MM.1S (cell line): ENCODE data around the gene PTGIS.

Source experiments
- DNase-seq: peaks from one replicate; pipeline ENCODE4 v3.0.0-alpha.2; 2015
- H2AFZ ChIP-seq: fragments of 300-600 bp; sonication (generic); 2 replicates; pipeline ENCODE4 v1.6.0; 2016; ENCODE audit warnings: antibody characterized with exemption, low read length
- H3F3A ChIP-seq: fragments of 300-600 bp; sonication (generic); 2 replicates; pipeline ENCODE4 v1.6.1; 2016; ENCODE audit warnings: mild to moderate bottlenecking, antibody characterized with exemption, low read length, moderate library complexity, mixed read lengths; ENCODE audit not compliant: insufficient read depth
- H3K27ac ChIP-seq: fragments of 300-600 bp; sonication (generic); 2 replicates; pipeline ENCODE4 v1.5.1; 2016; ENCODE audit warnings: mild to moderate bottlenecking, low read length
- H3K27me3 ChIP-seq: fragments of 300-600 bp; sonication (generic); replicated peaks from 2 replicates; pipeline ENCODE4 v1.6.0; 2016; ENCODE audit warnings: low read length; ENCODE audit not compliant: insufficient read depth
- H3K36me3 ChIP-seq: fragments of 300-600 bp; sonication (generic); replicated peaks from 2 replicates; pipeline ENCODE4 v1.6.1; 2016; ENCODE audit warnings: mild to moderate bottlenecking, low read length, mixed read lengths; ENCODE audit not compliant: insufficient read depth
- H3K4me1 ChIP-seq: fragments of 300-600 bp; sonication (generic); 2 replicates; pipeline ENCODE4 v1.6.1; 2016; ENCODE audit warnings: low read length, mixed read lengths
- H3K4me2 ChIP-seq: fragments of 300-600 bp; sonication (generic); 2 replicates; pipeline ENCODE4 v1.6.0; 2016; ENCODE audit warnings: low read depth, low read length
- H3K4me3 ChIP-seq: fragments of 300-600 bp; sonication (generic); 2 replicates; pipeline ENCODE4 v1.5.1; 2016; ENCODE audit warnings: low read length, mixed read lengths
- H3K79me2 ChIP-seq: fragments of 300-600 bp; sonication (generic); 2 replicates; pipeline ENCODE4 v1.6.1; 2016; ENCODE audit warnings: mixed run types, low read length, mixed read lengths
- H3K9ac ChIP-seq: fragments of 300-600 bp; sonication (generic); 2 replicates; pipeline ENCODE4 v1.6.1; 2016; ENCODE audit warnings: low read length, mixed read lengths
- H3K9me2 ChIP-seq: fragments of 300-600 bp; sonication (generic); replicated peaks from 2 replicates; pipeline ENCODE4 v1.6.1; 2016; ENCODE audit warnings: mild to moderate bottlenecking, low read length, mixed read lengths; ENCODE audit not compliant: insufficient read depth
- H3K9me3 ChIP-seq: fragments of 300-600 bp; sonication (generic); replicated peaks from 2 replicates; pipeline ENCODE4 v1.6.1; 2016; ENCODE audit warnings: mild to moderate bottlenecking, low read length, mixed read lengths; ENCODE audit not compliant: insufficient read depth
- H4K20me1 ChIP-seq: fragments of 300-600 bp; sonication (generic); 2 replicates; pipeline ENCODE4 v1.6.1; 2016; ENCODE audit warnings: mild to moderate bottlenecking, low read length, moderate library complexity, mixed read lengths; ENCODE audit not compliant: insufficient read depth
- EZH2 ChIP-seq: fragments of 300-600 bp; sonication (generic); optimal IDR thresholded peaks from 2 replicates; pipeline ENCODE3; 2017; ENCODE audit warnings: low read depth, mild to moderate bottlenecking, antibody characterized with exemption, low read length, mixed read lengths
- EZH2phosphoT487 ChIP-seq: fragments of 300-600 bp; sonication (generic); IDR thresholded peaks from 2 replicates; pipeline ENCODE4 v1.6.1; 2018; ENCODE audit warnings: antibody characterized with exemption, low read length
- TF ChIP-seq, protein P1 (sequence below): fragments of 300-600 bp; sonication (generic); IDR thresholded peaks from 2 replicates; pipeline ENCODE4 v1.5.1; 2016; ENCODE audit warnings: antibody characterized with exemption, low read length, mixed read lengths

The PTGIS gene

GRCh38 chr20:49471397-49471796 lies 96.5 kb downstream of the PTGIS start:
- no peaks in the 10 kb centered on the region for H3K9me2 ChIP-seq
- H3K4me3 ChIP-seq: no peak overlapping the region
- H3F3A ChIP-seq: no peaks in the 10 kb centered on the region
- H4K20me1 ChIP-seq: no peaks in the 10 kb centered on the region
- no peaks in the 10 kb centered on the region for H3K79me2 ChIP-seq
- no peak overlapping the region for H3K4me2 ChIP-seq
- H3K9ac ChIP-seq: no peak overlapping the region
- H3K9me3 ChIP-seq: no peaks in the 10 kb centered on the region
- no peaks in the 10 kb centered on the region for H3K36me3 ChIP-seq
- no peaks in the 10 kb centered on the region for H3K4me1 ChIP-seq
- DNase-seq: no peak
- no peaks in the 10 kb centered on the region; the same call in 1 of the 2 replicates for H3K27me3 ChIP-seq
- TF ChIP-seq, protein P1, sequence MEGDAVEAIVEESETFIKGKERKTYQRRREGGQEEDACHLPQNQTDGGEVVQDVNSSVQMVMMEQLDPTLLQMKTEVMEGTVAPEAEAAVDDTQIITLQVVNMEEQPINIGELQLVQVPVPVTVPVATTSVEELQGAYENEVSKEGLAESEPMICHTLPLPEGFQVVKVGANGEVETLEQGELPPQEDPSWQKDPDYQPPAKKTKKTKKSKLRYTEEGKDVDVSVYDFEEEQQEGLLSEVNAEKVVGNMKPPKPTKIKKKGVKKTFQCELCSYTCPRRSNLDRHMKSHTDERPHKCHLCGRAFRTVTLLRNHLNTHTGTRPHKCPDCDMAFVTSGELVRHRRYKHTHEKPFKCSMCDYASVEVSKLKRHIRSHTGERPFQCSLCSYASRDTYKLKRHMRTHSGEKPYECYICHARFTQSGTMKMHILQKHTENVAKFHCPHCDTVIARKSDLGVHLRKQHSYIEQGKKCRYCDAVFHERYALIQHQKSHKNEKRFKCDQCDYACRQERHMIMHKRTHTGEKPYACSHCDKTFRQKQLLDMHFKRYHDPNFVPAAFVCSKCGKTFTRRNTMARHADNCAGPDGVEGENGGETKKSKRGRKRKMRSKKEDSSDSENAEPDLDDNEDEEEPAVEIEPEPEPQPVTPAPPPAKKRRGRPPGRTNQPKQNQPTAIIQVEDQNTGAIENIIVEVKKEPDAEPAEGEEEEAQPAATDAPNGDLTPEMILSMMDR: no peak
- TF ChIP-seq EZH2 (no peak), EZH2phosphoT487 (no peak)
- no peak overlapping the region for H3K27ac ChIP-seq
- no peak overlapping the region for H2AFZ ChIP-seq

DNA sequence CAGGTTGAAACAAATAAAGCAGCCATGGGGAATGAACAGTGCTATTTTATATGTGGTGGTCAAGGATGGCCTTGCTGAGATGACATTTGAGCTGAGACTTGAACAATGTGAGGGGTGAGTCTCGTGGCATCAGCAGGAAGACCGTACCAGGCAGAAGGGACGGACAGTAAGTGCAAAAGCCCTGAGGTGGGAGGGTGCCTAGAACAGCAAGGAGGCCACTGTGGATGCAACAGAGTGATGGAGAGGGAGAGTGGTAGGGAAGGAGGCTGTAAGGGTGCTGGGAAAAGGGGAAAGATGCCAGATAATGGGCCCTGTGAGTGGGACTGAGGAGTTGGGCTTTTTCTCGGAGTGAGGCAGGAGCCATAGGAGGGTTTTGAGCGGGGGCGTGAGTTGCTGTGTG lies 97.0 kb downstream of the PTGIS start:
- H3K4me3 ChIP-seq: no peak overlapping the region
- H3F3A ChIP-seq: no peaks in the 10 kb centered on the region
- no peaks in the 10 kb centered on the region; the same call in 1 of the 2 replicates for H3K27me3 ChIP-seq
- no peak overlapping the region for H3K4me2 ChIP-seq
- no peak for DNase-seq
- H3K9me3 ChIP-seq: no peaks in the 10 kb centered on the region
- no peak overlapping the region for H3K27ac ChIP-seq
- no peaks in the 10 kb centered on the region for H3K9me2 ChIP-seq
- H3K36me3 ChIP-seq: no peaks in the 10 kb centered on the region
- H3K9ac ChIP-seq: no peak overlapping the region
- H3K4me1 ChIP-seq: no peaks in the 10 kb centered on the region
- H4K20me1 ChIP-seq: no peaks in the 10 kb centered on the region
- TF ChIP-seq, protein P1: no peak
- no peak for TF ChIP-seq EZH2
- no peak for TF ChIP-seq EZH2phosphoT487
- H2AFZ ChIP-seq: no peak overlapping the region
- H3K79me2 ChIP-seq: no peaks in the 10 kb centered on the region

GRCh38 chr20:49469060-49469459 lies 98.9 kb downstream of the PTGIS start:
- no peak overlapping the region for H3K4me3 ChIP-seq
- no peaks in the 10 kb centered on the region for H3K36me3 ChIP-seq
- H3K4me2 ChIP-seq: no peak overlapping the region
- H3K27ac ChIP-seq: no peak overlapping the region
- no peaks in the 10 kb centered on the region for H3K9me3 ChIP-seq
- H3K4me1 ChIP-seq: no peaks in the 10 kb centered on the region
- H3K79me2 ChIP-seq: no peaks in the 10 kb centered on the region
- no peak for DNase-seq
- no peaks in the 10 kb centered on the region for H3F3A ChIP-seq
- no peaks in the 10 kb centered on the region for H3K9me2 ChIP-seq
- no peak overlapping the region for H3K9ac ChIP-seq
- no peaks in the 10 kb centered on the region; the same call in 1 of the 2 replicates for H3K27me3 ChIP-seq
- TF ChIP-seq EZH2phosphoT487 (no peak), EZH2 (no peak)
- TF ChIP-seq, protein P1: no peak
- no peaks in the 10 kb centered on the region for H4K20me1 ChIP-seq
- H2AFZ ChIP-seq: no peak overlapping the region
